Osteoblast (primary cell): Measurements from ENCODE around the gene MRPL30. TPM values are rescaled to one million over a fixed set of nuclear protein-coding genes. Genes with fewer than 3 reads are reported as not detected.

Experiments used
- DNase-seq: peaks from one replicate; pipeline ENCODE4 v3.0.0; 2011; ENCODE audit warnings: low spot score, mixed read lengths; ENCODE audit not compliant: insufficient read length; ENCODE audit errors: missing footprints
- H2AFZ ChIP-seq: 2 replicates; pipeline ENCODE4 v1.6.0; 2011; ENCODE audit warnings: mild to moderate bottlenecking, low read length
- H3K27ac ChIP-seq: 2 replicates; pipeline ENCODE4 v1.5.1; 2011; ENCODE audit warnings: mild to moderate bottlenecking, low read depth, low read length, moderate library complexity
- H3K27me3 ChIP-seq: 2 replicates; pipeline ENCODE4 v1.6.0; 2012; ENCODE audit warnings: mild to moderate bottlenecking, control low read depth, inconsistent platforms, low read length, moderate library complexity; ENCODE audit not compliant: insufficient read depth
- H3K36me3 ChIP-seq: 2 replicates; pipeline ENCODE4 v1.5.1; 2011; ENCODE audit warnings: mild to moderate bottlenecking, low read length, control low read depth, moderate library complexity; ENCODE audit not compliant: insufficient read depth
- H3K4me1 ChIP-seq: 2 replicates; pipeline ENCODE4 v1.5.1; 2011; ENCODE audit warnings: mild to moderate bottlenecking, low read length, control low read depth, moderate library complexity; ENCODE audit not compliant: insufficient read depth
- H3K4me2 ChIP-seq: 2 replicates; pipeline ENCODE4 v1.6.0; 2011; ENCODE audit warnings: mild to moderate bottlenecking, low read length; ENCODE audit not compliant: insufficient read depth
- H3K4me3 ChIP-seq: fragments of 200-600 bp; sonication (generic); 3 replicates; pipeline ENCODE4 v1.5.1; 2012; ENCODE audit warnings: mild to moderate bottlenecking, low read length, inconsistent platforms; ENCODE audit not compliant: insufficient read depth
- H3K79me2 ChIP-seq: 2 replicates; pipeline ENCODE4 v1.6.0; 2012; ENCODE audit warnings: mild to moderate bottlenecking, low read length, control low read depth, inconsistent platforms; ENCODE audit not compliant: insufficient read depth
- H3K9me3 ChIP-seq: 2 replicates; pipeline ENCODE4 v1.5.1; 2011; ENCODE audit warnings: low read depth, low read length, control low read depth
- H4K20me1 ChIP-seq: 2 replicates; pipeline ENCODE4 v1.6.0; 2012; ENCODE audit warnings: mild to moderate bottlenecking, low read length, control low read depth; ENCODE audit not compliant: insufficient read depth
- CTCF ChIP-seq: IDR thresholded peaks from 2 replicates; pipeline ENCODE4 v1.5.1; 2011; ENCODE audit warnings: mild to moderate bottlenecking, low read depth, low read length, moderate library complexity; ENCODE audit errors: extremely low read depth
- small RNA-seq: library from RNA; depleted of rRNA; stranded (forward); fragments of <200 nt; gene quantifications from one replicate; pipeline ENCODE3, GENCODE V24; 2012
- total RNA-seq: library from RNA; depleted of rRNA; stranded (reverse); fragments of >200 nt; gene quantifications from 2 replicates; pipeline ENCODE4 v1.2.3, GENCODE V29; 2012

The MRPL30 gene
- total RNA-seq, 1 donor = 41.6 TPM

- H3K4me1 ChIP-seq = no peaks in the 10 kb centered on the region
- no peak for DNase-seq
- H2AFZ ChIP-seq = no peak overlapping the region
- H3K9me3 ChIP-seq = no peaks in the 10 kb centered on the region
- no peak overlapping the region for H3K4me3 ChIP-seq
- H3K4me2 ChIP-seq = no peak overlapping the region
- H3K27ac ChIP-seq = no peak overlapping the region
- no peaks in the 10 kb centered on the region for H3K79me2 ChIP-seq
- H3K36me3 ChIP-seq = no peaks in the 10 kb centered on the region
- H3K27me3 ChIP-seq = no peaks in the 10 kb centered on the region
- H4K20me1 ChIP-seq = no peaks in the 10 kb centered on the region
- no peak for TF ChIP-seq CTCF
These were observed 59.4 kb downstream of the MRPL30 start for GRCh38 chr2:99240431-99240830.

- H3K9me3 ChIP-seq = no peaks in the 10 kb centered on the region
- no peak overlapping the region for H3K27ac ChIP-seq
- no peaks in the 10 kb centered on the region for H3K27me3 ChIP-seq
- no peak overlapping the region for H3K4me3 ChIP-seq
- no peak overlapping the region for H2AFZ ChIP-seq
- H3K4me1 ChIP-seq = no peaks in the 10 kb centered on the region
- no peaks in the 10 kb centered on the region for H4K20me1 ChIP-seq
- DNase-seq = no peak
- no peak overlapping the region for H3K4me2 ChIP-seq
- no peaks in the 10 kb centered on the region for H3K36me3 ChIP-seq
- no peak for TF ChIP-seq CTCF
- no peaks in the 10 kb centered on the region for H3K79me2 ChIP-seq
These were observed 61.2 kb downstream of the MRPL30 start for GRCh38 chr2:99242151-99242550.

Small RNA genes lying within 50 kb of the gene (small RNA-seq; reads per million reads assigned to genes)
- gene AC092587.1 = not detected

Other genes starting within 250 kb of the MRPL30 start
- not detected in 2 replicates for gene CRACDL, start 245.0 kb upstream of the MRPL30 start, total RNA-seq
- 0.59 TPM in 1 of 2 replicates, not detected in the other for gene C2orf15, start 39.5 kb upstream of the MRPL30 start, total RNA-seq
- 4.0 and 5.0 TPM in 2 replicates for gene TSGA10, start 26.2 kb upstream of the MRPL30 start, total RNA-seq
- gene LIPT1, start 26.2 kb upstream of the MRPL30 start, total RNA-seq = 7.4 and 9.8 TPM in 2 replicates
- 18.3 and 19.5 TPM in 2 replicates for gene MITD1, start 126 bp upstream of the MRPL30 start, total RNA-seq
- not detected in 2 replicates for gene LYG2, start 74.5 kb downstream of the MRPL30 start, total RNA-seq
- under 0.01 and 0.88 TPM in 2 replicates for gene LYG1, start 120.0 kb downstream of the MRPL30 start, total RNA-seq
- 75.7 and 95.9 TPM in 2 replicates for gene TXNDC9, start 155.1 kb downstream of the MRPL30 start, total RNA-seq
- 11.2 and 15.9 TPM in 2 replicates for gene EIF5B, start 156.2 kb downstream of the MRPL30 start, total RNA-seq